Transverse colon (tissue), 4 donors: ENCODE measurements around the gene WDR45. TPM values are rescaled to one million over a fixed set of nuclear protein-coding genes. Genes with fewer than 3 reads are reported as not detected.

Experiments
- DNase-seq: peaks from one replicate; pipeline ENCODE4 v3.0.0-alpha.2; 2019
- H3K27ac ChIP-seq, 4 donors: fragments of 200-600 bp; sonication (generic); 2 replicates each; pipeline ENCODE4 v1.5.1; 2016 to 2018; ENCODE audit warnings: inconsistent platforms in 4 of 4
- H3K27me3 ChIP-seq: fragments of 200-600 bp; sonication (generic); 2 replicates; pipeline ENCODE4 v1.5.1; 2017; ENCODE audit warnings: inconsistent platforms
- H3K36me3 ChIP-seq, 4 donors: fragments of 200-600 bp; sonication (generic); 2 replicates each; pipeline ENCODE4 v1.5.1; 2017 to 2019; ENCODE audit warnings: inconsistent platforms in 4 of 4
- H3K4me1 ChIP-seq, 4 donors: fragments of 200-600 bp; sonication (generic); 2 replicates each; pipeline ENCODE4 v1.5.1; 2017 to 2020; ENCODE audit warnings: inconsistent platforms in 4 of 4
- H3K4me3 ChIP-seq, 4 donors: fragments of 200-600 bp; sonication (generic); 1 replicate in 1 of 4; 2 replicates in 3 of 4; pipeline versions ENCODE4 v1.5.1 to v1.6.1; 2017 to 2019; ENCODE audit warnings: inconsistent platforms in 4 of 4
- H3K9me3 ChIP-seq, 2 donors: fragments of 200-600 bp; sonication (generic); 2 replicates each; pipeline ENCODE4 v1.5.1; 2017 to 2019; ENCODE audit warnings: inconsistent platforms in 2 of 2
- CTCF ChIP-seq, 5 experiments: fragments of 200-600 bp in 3 of 5; fragments of 450-650 bp in 2 of 5; sonication (generic) in 3 of 5; IDR thresholded peaks; 1 replicate in 2 of 5; 2 replicates in 3 of 5; pipeline ENCODE4 v1.5.1; 2016 to 2017; ENCODE audit warnings: antibody characterized with exemption in 5 of 5, inconsistent platforms in 3 of 5, mild to moderate bottlenecking in 2 of 5, moderate library complexity in 1 of 5
- EP300 ChIP-seq: sonication (generic); formaldehyde crosslinking; IDR thresholded peaks from one replicate; pipeline ENCODE4 v1.6.1; 2017; ENCODE audit warnings: antibody characterized with exemption, low read depth
- POLR2A ChIP-seq: fragments of 450-650 bp; IDR thresholded peaks from one replicate; pipeline ENCODE4 v1.6.1; 2016; ENCODE audit warnings: antibody characterized with exemption, mild to moderate bottlenecking, moderate library complexity
- POLR2AphosphoS5 ChIP-seq, 3 donors: sonication (generic); formaldehyde crosslinking; IDR thresholded peaks; one replicate each; pipeline ENCODE4 v1.6.1; 2016; ENCODE audit warnings: antibody characterized with exemption in 3 of 3
- WGBS, 2 donors: methylation state at CpG; one replicate each; pipeline ENCODE4 v1.1.5; 2018; ENCODE audit warnings: low coverage in 1 of 2; 5-methylcytosine and 5-hydroxymethylcytosine counted together
- in situ Hi-C, 4 donors: fragments of 200-750 bp; cut with MboI; loops; one replicate each; pipeline versions ENCODE4 v1.15.0 to v1.15.1; 2017; ENCODE audit warnings: low sequenced_read_pairs in 3 of 4, low pct_ligation_motif_present in 1 of 4, low pct_unique_long_range_greater_than_20kb in 1 of 4
- intact Hi-C: fragments of 100-400 bp; cut with DNase I; formaldehyde crosslinking; loops from one replicate; pipeline ENCODE4 v1.15.1; 2023; ENCODE audit warnings: low total_unique reads
- total RNA-seq, 4 donors: library from RNA; depleted of rRNA; stranded (reverse); fragments of >200 nt; gene quantifications; one replicate each; pipeline ENCODE4 v1.1.0, GENCODE V29; 2016

WDR45 gene
- total RNA-seq, 4 donors from 2014 or later = 73.5 to 205 (median 117) TPM

- in situ Hi-C loops = no loop called here
- no peaks in the 10 kb centered on the region for H3K36me3 ChIP-seq
- DNase-seq = no peak
- H3K27ac ChIP-seq = no peak overlapping the region
- H3K4me3 ChIP-seq = no peak overlapping the region
- H3K9me3 ChIP-seq = no peaks in the 10 kb centered on the region
- H3K4me1 ChIP-seq = no peaks in the 10 kb centered on the region
- TF ChIP-seq POLR2A (no peak), POLR2AphosphoS5 (IDR thresholded peaks at IDR 0.05) (no peak), CTCF (IDR thresholded peaks at IDR 0.05) (no peak)
- WGBS, 2 donors = 90 to 100% methylated on average over 2 to 4 of the region's 4 CpGs
- no peaks in the 10 kb centered on the region for H3K27me3 ChIP-seq
- intact Hi-C loops = no loop called here
Measured at GRCh38 chrX:49096419-49096818, 16.7 kb upstream of the WDR45 start.

- TF ChIP-seq CTCF (IDR thresholded peaks at IDR 0.05) = no peak
- no peak for TF ChIP-seq EP300
- no peak for TF ChIP-seq POLR2A
- no peak for TF ChIP-seq POLR2AphosphoS5 (IDR thresholded peaks at IDR 0.05)
- H3K4me3 ChIP-seq = no peak overlapping the region
- intact Hi-C loops = no loop called here
- in situ Hi-C loops = no loop called here
- no peaks in the 10 kb centered on the region for H3K36me3 ChIP-seq
- 83 to 86% methylated on average over 1 to 4 of the region's 4 CpGs for WGBS, 2 donors
- H3K27me3 ChIP-seq = no peaks in the 10 kb centered on the region
- no peaks in the 10 kb centered on the region for H3K4me1 ChIP-seq
- no peak overlapping the region for H3K27ac ChIP-seq
- DNase-seq = no peak
- H3K9me3 ChIP-seq = no peaks in the 10 kb centered on the region
Measured at GRCh38 chrX:49089553-49089952, 9.9 kb upstream of the WDR45 start.

- Histone ChIP-seq H3K4me1 (peaks cover 0 to 5% (median 5%) of the 10 kb centered on the region in 4 donors), H3K27me3 (no peaks in the 10 kb centered on the region), H3K27ac (no peak overlapping the region), H3K4me3 (no peak overlapping the region), H3K9me3 (no peaks in the 10 kb centered on the region), H3K36me3 (no peaks in the 10 kb centered on the region)
- intact Hi-C loops = no loop called here
- DNase-seq = no peak
- TF ChIP-seq POLR2AphosphoS5 (IDR thresholded peaks at IDR 0.05) (no peak), EP300 (no peak), CTCF (IDR thresholded peaks at IDR 0.05) (no peak), POLR2A (no peak)
- WGBS, 2 donors = 75% methylated on average over 4 of the region's 4 CpGs; no CpG with 5 or more reads in 1 of the 2 donors
- in situ Hi-C loops = no loop called here
Measured at GRCh38 chrX:49082271-49082871, 2.7 kb upstream of the WDR45 start.

GRCh38 chrX:49077941-49078340 is 1.7 kb downstream of the WDR45 start:
- Histone ChIP-seq H3K4me3 (no peak overlapping the region), H3K36me3 (no peaks in the 10 kb centered on the region), H3K9me3 (no peaks in the 10 kb centered on the region), H3K4me1 (peaks cover 0 to 14% (median 7%) of the 10 kb centered on the region in 4 donors), H3K27ac (peak overlapping the region in 1 of 4 donors; percentile 98), H3K27me3 (no peaks in the 10 kb centered on the region)
- TF ChIP-seq CTCF (IDR thresholded peaks at IDR 0.05) (no peak), POLR2A (no peak), POLR2AphosphoS5 (IDR thresholded peaks at IDR 0.05) (no peak), EP300 (no peak)
- in situ Hi-C loops (no loop called here), intact Hi-C loops (no loop called here)
- DNase-seq = no peak
- WGBS, 2 donors = 73% methylated on average over 5 of the region's 5 CpGs; no CpG with 5 or more reads in 1 of the 2 donors
